GM15510 (cell line): ENCODE measurements around the gene RNF19B.

Experiments used
- POLR2A ChIP-seq: IDR thresholded peaks from 3 replicates; pipeline ENCODE4 v1.6.1; 2011; ENCODE audit warnings: borderline replicate concordance; ENCODE audit not compliant: insufficient read length; ENCODE audit errors: extremely low read depth

Gene RNF19B

DNA sequence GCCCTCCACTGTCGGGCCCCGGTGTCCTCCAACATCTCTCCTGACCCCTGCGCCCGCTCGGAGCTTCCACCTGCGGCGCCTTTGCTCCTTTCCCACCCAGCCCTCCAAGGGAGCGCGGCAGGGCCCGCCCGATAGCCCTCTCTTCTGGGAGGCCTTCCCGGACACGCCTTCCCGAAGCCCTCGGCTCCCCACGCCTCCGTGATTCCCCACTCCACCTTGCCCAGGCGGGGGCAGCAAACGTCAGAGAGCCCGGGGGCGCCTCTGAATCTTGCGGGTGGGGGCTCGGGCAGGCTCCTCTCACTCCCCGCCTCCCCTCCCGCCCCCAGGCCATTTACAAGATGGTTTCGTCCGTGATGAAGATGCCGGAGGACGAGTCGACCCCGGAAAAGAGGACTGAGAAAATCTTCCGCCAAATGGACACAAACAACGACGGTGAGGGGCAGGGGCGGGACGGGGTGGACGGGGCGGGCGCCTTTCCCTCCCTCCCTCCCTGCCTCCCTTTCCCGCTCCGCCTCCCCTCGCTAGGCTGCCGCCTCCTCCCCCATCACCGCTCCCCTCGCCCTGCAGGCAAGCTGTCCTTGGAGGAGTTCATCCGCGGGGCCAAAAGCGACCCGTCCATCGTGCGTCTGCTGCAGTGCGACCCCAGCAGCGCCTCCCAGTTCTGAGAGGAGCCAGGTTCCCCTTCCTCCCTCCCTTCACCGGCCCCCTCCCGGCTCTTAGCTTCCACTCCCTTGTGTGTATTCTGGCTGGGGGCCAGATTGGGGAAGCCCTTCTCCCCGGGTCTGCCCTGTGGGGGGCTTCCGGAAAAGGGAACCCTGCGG, 71.2 kb downstream of the RNF19B start:
- no peak for TF ChIP-seq POLR2A

DNA sequence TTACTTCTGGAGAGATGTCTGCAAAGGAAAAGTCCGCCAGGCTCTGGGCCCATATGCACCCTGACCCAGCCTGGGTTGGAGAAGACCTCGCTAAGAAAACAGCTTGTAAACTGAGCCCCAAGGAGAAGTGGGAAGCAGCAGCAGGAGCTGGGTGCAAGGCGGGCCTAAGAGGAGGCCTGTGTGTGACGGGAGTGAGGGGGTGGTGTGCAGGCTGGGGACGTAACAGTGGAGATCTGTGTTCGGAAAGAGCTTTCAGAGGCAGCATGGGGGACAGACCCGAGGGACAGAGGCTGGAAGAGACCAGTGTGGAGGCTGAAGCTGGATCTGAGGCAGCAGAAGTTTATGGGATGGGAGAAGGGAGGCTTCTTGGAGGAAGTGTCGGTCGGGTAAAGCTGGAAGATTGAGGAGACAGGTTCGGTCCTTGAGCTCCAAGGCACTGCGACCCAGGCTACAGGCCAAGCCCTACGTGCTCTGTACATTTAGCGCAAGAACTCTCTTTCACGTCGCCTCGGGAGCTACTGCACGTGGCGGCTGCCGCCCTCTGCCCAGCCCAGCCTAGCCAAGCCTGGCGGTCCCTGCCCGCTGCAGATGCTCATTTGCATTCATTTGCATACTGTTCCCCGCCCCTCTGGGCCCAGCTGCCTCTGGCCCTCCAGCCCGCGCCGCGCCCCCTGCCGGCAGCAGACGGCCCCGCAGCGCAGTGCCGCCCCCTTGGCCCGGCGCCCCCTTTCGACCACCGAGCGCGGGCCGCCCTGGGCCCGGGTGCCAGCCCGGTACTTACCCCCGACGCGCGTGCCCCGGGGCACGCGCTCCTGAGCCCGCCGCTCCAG, 72.0 kb downstream of the RNF19B start:
- TF ChIP-seq POLR2A, result no peak

DNA sequence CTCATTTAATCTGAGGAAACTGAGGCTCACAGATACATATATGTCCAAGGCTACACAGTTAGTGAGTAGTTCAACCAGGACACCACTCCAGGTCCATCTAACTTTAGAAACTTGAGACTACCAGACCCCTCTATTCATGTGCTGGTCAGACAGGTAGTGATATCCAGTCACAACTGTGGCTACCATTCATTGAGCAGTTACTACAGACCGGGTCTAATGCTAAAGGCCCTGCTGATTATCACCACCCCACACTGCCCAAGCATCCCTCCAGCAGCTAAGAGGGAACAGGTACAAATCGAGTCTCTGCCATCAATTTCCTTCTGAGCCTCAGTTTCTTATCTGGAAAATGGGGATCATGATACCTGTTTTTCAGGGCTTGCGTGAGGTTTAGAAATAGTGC, 73.0 kb downstream of the RNF19B start:
- no peak for TF ChIP-seq POLR2A

DNA sequence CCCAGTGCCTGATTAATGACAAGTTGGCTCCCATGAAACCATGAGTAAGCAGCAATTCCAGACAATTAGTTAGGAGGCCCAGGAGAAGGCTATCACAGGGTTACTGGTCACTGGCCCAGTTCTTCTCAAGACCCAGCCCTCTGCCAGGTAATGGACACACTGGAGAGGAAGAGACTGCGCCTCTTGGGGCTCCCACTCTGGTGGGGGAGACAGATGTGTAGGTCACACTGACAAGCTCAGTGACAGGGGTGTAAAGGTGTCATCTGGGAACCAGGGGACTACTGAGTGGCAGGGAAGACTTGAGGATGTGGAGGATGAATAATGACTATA, 73.4 kb downstream of the RNF19B start:
- TF ChIP-seq POLR2A, result no peak

DNA sequence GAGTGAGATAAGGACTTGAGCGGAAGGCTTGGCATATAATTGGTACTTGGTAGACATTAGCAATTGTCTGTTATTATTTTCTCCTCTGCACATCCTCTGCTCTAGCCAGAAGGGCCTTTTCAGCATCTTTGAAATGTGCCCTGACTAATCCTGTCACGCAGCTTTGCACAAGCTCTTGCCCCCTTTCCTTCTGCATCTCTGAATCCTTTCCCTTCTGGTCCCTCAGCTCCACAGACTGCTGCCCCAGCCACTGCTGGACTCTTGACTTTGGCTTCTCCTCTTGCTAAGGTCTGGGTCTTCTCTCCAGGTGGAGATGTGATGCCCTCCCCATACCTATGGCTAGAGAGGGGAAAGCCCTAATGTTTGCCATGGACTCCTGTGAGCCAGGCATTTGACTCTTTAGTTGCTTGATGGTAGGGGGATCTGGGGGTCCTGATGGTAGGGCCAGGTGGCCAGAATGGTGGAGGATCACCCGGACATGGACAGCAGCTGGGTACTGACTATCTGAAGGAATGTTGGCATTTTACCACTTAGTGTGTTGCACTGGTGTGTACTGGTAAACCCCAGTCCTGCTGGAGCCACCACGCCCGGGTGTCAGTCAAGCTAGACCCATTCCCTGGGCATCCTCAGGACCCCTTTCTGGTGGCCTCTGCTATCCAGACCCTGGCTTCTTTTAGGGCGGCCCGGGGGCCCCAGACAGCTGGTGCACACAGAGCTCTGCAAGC, 73.9 kb downstream of the RNF19B start:
- TF ChIP-seq POLR2A, result no peak

DNA sequence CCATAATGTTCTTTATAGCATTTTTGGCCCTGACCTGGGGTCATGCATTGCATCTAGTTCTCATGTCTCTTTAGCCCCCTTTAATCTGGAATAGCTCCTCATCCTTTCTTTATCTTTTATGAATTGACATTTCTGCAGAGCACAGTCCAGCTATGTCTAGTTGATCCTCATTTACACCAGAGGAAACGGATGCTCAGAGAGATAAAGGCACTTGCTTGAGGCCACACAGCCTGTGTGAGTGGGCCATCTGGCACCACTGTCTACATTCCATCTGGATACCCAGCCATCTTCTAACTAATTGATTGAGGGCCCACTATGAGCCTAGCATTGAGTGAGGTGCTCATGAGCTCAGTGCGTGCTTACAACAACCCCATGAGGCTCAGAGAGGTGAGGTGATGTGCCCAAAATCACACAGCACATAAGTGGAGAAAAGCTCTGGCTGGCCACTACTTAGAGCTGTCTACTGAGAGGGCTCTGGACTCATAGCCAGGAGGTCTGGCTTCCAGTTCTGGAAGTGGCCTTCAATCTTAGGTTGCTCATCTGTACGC, 74.8 kb downstream of the RNF19B start:
- no peak for TF ChIP-seq POLR2A

DNA sequence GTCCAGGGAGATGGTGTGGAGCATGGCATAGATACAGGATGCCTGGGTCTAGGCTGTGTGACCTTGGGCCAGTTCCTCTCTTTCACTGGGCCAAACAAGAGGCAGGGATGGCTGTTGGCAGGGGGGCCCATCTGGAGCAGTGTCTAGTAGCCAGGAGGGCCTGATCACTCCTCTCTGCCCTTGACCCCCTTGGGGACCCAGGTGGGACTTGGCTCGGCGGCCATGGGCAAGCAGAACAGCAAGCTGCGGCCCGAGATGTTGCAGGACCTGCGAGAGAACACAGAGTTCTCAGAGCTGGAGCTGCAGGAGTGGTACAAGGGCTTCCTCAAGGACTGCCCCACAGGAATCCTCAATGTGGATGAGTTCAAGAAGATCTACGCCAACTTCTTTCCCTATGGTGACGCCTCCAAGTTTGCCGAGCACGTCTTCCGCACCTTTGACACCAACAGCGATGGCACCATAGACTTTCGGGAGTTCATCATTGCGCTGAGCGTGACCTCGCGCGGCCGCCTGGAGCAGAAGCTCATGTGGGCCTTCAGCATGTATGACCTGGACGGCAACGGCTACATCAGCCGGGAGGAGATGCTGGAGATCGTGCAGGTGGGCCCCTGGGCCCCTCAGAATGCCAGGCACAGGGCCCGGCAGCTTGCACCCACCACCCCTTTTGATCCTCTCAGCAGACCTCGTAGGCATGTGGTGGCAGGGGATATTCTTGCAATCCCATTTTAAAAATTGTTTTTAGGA, 75.8 kb downstream of the RNF19B start:
- TF ChIP-seq POLR2A, result no peak

DNA sequence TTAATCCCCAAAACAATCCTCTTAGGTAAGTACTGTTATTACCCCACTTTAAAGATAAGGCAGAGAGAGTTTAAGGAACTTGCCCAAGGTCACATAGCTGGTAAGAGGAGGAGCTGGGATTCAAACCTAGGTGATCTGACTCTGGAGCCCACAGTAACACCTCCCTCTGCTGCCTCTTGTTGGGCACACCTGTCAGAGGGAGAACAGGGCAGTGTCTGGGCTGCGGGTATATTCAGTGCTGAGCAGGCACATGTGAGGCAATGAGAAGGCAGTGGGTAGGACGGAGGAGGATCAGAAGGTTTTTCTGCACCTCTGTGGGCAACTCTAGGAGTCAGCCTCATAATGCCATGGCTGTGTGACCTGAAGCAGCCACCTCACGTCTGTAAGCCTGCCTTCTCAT, 76.5 kb downstream of the RNF19B start:
- no peak for TF ChIP-seq POLR2A

DNA sequence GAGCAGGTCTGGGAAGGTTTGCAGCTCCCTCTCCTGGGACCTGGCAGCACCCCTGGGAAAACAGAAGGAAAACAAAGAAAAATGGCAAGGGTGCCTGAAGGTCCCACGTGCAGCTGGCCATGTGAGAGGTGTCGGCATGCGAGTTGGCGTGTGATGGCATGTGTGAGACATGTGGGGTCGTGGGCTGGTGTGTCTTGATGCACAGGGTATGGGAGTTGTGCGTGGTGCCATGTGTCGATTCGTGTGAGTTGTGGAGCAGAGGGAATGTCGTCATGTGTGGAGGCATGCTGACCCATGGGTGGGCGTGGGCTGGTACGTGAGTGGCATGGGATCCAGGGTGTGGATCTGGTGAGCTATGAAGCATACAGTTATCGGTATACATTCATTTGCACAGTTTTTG, 77.0 kb downstream of the RNF19B start:
- no peak for TF ChIP-seq POLR2A

DNA sequence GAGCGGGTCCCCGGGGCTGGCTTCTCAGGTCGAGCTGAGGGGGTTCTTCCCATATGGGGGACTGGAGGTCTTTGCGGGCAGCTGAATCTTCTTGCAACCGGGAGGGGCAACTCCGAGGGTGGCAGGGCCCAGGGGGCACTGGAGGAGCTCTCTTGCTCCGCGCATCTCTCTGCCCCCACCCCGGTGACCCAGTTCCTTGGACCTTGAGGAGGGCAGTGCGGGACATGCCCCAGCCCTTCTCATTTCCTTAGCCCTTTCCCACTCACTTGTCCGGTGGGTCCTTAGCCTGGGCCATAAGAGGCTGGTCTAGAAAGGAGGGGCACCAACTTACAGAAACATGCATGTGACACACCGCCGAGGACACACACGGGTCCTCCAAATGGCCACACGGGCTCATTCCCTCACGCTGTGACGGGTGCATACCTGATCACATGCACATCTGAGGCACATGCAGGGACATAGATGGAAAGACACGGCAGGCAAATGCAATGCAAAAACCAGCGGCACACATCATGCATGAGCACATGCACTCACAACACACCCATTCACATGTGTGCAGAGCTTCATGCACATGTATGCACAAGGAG, 77.7 kb downstream of the RNF19B start:
- no peak for TF ChIP-seq POLR2A
